Measurements from ENCODE around the gene GPR32.
"Not testable (repeated sequence)": the region's sequence is repeated elsewhere in the genome, so short reads cannot be mapped to it uniquely, and the experiment has no call there.

Gene GPR32

DNA sequence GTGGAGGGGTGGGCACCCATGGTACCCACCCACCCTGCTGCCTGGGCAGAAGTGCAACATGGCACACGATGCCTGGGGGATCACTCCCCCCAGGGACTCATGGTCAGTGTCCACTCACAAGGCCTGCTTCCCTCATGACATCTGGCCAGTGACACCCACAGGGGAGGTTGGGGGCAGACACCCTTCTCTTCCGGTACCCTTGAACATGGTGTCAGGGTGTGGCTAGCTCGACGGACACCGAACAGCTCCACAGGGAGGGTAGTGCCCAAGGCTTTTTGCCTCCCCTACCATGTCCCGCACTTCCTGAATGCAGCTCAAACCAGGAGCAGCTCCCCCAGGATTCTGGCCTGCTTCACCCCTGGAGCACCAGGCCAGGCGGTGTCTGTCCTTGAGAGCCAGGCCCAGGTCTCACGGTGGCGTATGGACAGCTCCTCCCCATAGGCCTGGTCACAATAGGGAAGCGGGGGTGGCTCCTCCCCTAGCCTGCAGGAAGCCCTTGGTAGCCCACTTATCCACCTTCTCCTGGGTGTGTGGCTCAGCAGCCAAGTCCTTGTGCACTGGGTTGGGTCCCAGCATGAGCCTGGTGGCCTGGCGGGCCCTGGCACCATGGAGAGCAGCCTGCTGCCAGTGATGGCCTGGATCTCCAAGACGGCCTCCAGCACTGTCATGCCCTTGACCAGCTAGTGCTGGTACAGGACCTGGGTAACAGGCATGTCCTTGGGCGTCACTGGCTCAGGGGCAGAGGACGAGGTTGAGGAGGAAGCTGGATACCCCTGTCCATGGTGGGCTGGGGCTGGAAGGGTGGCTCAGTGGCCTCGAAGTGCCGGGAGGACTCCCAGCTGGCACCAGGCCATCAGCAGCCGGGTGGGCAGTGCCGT, 27.8 kb downstream of the GPR32 start:
- DNase-seq (ENCODE audit: extremely low read depth in 1 of 2, low read depth in 1 of 2) = no peak

DNA sequence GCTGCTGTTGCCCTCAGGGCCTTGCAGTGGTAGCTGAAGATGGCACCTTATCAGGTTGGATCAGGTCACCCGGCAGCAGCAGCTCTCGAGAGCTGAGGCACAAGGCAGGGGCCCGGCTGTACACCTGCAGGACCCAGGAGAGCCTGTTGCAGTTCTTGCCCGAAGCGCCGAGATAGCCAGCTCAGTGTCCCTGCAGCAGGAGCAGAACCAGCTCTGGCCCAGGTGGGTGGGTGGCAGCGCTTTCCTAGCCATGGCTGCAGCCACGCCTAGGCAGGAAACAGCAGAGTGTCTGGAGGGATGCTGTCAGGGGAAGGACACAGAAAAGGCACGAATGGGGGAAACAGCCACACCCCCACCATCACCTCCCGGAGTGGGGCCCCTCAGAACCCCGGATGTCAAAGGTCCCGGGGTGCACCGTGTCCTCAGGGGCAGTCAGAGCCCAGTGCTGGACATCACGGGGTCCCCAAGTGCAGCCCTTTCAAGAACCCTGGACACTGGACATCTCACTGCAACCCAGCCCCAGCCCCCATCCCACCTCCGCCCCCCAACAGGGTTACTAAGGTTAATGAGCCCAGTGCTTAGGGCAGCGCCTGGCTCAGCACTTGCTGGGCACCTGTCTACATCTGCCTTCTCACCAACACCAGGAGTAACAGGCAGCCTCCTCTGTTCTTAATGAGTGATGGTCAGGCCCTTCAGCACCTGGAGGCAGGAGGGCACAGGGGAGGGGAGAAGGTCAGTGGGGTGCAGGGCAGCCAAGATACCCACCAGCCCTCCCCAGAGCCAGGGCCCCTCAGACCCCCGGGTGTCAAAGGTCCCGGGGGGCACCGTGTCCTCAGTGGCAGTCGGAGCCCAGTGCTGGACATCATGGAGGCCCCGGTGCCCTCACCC, 28.6 kb downstream of the GPR32 start:
- DNase-seq (ENCODE audit: extremely low read depth in 1 of 2, low read depth in 1 of 2) = no peak

DNA sequence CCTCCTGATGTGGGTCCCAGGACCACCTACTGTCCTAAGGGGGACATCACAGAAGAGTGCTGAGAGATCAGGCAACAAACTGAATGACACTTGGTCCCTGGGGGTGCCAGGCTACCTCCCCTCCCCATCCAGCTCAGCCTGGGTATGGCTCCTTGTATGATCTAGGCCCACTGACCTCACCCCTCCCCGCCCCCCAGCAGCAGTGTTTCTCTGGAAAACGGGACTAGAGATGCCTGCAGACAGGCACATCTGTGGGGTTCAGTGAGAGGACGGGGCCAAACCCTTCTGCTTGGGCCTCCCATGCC, 29.2 kb downstream of the GPR32 start:
- DNase-seq (ENCODE audit: extremely low read depth in 1 of 2, low read depth in 1 of 2) = no peak

DNA sequence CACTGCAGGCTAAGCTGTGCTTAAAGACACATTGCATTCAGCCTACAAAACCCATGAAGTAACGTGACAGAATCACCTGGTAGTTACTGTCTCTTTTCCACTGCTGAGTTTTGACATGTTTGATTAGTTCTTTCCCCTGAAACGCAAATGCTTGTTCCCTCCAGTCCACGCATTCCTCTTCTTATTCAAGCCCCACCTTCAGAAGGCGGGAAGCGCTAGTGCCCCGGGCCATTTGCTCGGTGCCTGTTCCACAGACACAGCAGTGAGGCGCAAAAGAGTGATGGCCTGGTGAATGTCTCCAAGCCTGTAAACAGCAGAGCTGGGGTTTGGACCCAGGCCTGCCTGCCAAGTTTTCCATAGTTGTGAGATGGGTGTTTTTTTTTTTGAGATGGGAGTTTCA, 30.8 kb downstream of the GPR32 start:
- DNase-seq (ENCODE audit: extremely low read depth in 1 of 2, low read depth in 1 of 2) = no peak

DNA sequence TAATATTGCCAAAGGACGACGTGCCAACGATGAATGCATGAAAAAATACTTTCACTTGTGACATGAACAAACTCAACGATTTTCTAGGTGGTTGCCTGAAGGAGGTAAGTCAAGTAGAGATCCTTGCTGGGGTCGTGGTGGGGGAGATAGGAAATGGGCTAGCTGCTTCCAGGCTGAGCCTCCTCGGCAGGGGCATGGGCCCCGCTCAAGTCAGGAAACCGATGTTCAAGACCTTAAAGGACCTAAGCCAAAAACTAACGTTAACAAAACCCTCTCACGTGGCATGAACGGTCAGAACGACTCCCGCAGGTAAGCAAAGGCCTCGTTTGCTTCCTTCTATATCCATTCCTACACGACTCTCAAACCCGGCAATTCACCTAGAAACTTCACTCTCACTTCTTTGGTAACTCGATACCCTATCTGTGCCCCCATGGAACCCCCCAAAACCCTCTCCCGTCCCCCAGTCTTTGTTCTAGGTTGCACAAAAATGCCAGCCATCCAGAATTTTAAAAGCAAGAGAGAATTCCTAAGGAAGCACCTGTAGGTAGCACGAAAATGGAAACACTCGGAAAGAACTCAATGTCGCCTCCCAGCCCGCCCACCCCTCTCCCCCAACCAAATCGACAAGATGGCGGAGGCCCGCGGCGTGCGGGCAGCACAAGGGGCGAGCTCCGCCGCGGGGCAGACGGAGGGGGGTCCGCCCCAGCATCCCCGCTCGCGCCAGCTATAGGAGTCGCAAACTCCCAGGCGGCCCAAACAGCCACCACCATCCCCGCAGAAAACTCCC, 33.6 kb downstream of the GPR32 start:
- no peak for DNase-seq (ENCODE audit: extremely low read depth in 1 of 2, low read depth in 1 of 2)

DNA sequence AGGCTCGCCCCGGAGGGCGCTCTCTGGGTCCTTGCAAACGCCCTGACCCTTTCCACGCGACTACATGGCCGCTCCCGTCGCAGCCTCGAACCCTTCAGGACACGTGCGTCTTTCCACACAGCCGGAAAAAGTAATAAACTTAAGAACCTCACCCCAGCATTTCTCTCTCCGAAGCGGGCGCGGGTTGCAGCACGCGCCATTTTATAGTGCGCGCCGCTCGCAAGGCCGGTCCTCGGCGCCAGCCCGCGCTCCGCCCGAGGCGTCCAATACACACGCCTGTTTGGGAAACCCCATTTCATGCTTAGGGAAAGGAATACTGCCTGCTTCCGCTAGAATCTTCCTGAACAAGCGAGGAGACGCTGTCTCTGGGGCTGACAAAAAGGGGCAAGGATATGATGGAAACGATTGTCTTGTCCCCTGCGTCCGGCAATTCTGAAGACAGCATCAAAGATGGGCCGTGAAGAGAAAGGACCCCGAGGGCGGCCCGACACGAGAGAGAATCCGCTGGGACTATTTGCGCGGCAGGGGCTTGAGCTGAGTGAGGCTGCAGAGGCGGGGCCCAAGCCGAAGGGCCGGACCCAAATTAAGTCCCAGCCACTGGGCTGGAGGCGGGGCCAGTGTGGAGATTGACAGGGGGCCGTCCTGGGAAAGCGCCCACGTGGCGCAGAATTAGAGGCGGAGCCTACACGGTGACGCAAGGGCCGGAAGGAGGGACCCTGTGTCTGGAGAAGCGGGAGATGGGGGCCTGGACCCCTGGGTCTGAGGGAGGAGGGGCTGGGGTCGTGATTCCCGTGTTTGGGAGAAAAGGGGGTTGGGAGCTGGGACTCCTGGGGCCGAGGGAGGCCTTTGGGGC, 34.4 kb downstream of the GPR32 start:
- DNase-seq (ENCODE audit: extremely low read depth in 1 of 2, low read depth in 1 of 2) = peak; percentile 93

DNA sequence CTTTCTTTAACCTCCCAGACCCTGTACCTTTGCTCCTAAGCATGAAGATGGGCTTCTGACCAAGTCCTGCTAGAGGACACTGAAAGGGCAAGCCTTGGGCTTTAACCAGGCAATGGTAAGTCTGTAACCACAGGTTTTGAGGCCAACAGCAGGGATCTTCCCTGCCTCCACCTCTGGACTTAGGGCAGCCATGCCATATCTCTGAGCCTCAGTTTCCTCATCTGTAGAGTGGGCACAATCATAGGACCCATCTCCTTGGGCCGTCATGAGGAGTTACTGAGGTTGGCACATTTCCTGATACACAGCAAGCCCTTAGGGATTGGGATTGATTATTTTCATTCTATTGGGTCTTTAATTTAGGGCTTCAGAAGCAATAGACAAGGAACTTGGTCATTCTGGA, 38.6 kb downstream of the GPR32 start:
- DNase-seq (ENCODE audit: extremely low read depth in 1 of 2, low read depth in 1 of 2) = no peak

DNA sequence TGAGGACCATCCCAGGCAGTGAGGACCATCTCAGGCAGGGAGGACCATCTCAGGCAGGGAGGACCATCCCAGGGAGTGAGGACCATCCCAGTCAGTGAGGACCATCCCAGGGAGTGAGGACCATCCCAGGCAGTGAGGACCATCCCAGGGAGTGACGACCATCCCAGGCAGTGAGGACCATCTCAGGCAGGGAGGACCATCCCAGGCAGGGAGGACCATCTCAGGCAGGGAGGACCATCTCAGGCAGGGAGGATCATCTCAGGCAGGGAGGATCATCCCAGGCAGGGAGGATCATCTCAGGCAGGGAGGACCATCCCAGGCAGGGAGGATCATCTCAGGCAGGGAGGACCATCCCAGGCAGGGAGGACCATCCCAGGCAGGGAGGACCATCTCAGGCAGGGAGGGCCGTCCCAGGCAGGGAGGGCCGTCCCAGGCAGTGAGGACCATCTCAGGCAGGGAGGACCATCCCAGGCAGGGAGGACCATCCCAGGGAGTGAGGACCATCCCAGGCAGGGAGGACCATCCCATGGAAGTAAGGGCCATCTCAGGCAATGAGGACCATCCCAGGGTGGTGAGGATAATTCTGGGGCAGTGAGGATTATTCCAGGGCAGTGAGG, 41.5 kb downstream of the GPR32 start:
- DNase-seq (ENCODE audit: extremely low read depth in 1 of 2, low read depth in 1 of 2) = not testable (repeated sequence)

DNA sequence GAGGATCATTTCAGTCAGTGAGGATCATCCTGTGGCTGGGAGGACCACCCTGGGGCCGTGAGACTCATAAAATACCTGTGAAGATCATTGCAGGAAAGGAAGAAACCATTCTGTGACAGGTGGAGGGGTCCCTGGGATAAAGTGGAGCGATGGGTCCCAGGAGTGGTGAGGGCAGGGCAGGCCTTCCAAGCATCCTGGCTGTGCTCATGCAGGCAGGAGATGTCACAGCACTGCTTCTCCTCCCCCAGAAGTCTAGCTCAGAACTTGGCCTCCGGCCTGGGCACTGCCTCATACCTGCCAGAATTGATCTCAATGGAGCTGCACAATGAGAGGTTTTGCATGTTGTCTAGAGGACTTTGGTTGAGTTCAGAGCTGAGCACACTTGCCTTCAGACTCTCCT, 42.2 kb downstream of the GPR32 start:
- no peak for DNase-seq (ENCODE audit: extremely low read depth in 1 of 2, low read depth in 1 of 2)

DNA sequence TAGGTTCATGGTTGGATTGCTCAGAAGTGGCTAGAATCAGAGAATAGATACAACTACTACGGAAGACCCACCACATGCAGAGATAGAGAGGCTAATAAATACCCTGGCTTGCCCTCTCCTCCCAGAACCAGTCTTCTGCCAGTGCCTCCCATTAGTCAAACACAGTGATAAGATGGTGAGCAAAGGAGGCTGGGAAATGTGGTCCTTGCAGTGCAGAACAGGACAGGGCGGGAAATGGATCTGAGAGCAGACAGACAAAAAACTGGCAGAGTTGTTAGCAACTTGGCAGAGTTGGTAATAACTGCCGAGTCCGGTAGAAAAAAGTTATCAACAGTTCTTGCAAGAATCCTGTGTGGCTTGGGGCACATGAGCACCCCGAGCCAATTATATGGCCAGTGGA, 44.6 kb downstream of the GPR32 start:
- DNase-seq (ENCODE audit: extremely low read depth in 1 of 2, low read depth in 1 of 2) = no peak

DNA sequence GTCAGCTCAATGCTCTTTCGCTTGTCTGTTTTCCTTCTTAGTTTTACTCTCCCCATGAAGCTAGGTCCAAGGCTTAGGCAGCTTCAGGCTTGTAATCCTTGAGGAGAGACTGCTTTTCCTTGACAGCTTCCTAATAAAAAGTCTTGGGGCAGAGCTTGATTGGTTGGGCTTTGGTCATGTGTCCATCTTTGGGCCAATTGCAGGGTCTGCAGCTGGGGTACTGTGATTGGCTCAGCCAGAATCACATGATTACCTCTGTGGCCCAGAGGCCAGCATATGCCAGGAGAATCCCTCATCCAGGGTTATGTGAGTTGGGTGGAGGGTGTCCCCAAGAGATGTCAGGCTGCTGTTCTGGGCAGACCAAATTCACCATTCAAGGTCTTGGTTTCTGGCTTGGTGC, 45.2 kb downstream of the GPR32 start:
- DNase-seq (ENCODE audit: extremely low read depth in 1 of 2, low read depth in 1 of 2) = no peak

DNA sequence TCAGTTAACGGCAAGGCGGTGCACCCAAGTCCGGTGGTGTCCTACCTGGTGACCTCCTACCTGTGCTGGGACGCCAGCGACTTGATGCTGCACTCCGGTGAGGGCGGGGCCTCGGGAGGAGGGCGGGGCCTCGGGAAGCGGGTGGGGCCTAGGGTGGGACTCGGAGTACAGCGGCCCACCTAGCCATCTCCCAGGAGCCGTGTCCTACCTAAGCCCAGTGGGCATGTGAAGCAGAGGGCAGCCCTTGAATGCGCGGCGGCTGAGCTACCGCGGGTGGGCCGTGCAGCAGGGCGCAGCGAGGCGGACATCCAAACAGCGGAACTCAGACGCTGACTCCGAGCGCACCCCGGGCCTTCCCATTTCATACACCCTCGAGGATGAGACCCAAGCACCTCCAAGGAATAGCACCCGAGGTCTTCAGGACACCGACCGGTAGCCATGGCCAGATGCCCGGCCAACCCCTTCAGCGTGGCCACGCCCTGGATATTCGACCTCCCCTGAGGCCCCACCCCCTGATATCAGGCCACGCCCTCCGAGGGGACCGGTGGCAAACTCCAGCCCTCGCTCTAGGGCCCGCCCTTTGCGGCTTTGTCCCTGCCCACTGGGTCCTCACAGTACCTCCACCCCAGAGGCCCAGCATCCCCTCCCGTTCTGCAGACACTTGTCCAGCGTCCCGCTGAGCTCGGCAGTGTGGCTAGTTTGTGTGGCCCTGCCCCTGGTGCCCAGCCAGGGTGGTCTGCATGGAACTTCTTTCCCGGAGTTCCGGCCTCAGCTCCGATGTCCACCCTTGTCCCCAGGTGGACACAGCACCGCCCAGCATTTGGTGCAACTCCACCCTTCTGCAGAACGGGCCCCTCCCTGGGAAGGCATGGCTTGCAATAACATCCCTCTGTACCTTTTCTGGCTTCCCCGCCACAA, 47.9 kb downstream of the GPR32 start:
- DNase-seq (ENCODE audit: extremely low read depth in 1 of 2, low read depth in 1 of 2) = peak in 1 of 2 donors; percentile 16

DNA sequence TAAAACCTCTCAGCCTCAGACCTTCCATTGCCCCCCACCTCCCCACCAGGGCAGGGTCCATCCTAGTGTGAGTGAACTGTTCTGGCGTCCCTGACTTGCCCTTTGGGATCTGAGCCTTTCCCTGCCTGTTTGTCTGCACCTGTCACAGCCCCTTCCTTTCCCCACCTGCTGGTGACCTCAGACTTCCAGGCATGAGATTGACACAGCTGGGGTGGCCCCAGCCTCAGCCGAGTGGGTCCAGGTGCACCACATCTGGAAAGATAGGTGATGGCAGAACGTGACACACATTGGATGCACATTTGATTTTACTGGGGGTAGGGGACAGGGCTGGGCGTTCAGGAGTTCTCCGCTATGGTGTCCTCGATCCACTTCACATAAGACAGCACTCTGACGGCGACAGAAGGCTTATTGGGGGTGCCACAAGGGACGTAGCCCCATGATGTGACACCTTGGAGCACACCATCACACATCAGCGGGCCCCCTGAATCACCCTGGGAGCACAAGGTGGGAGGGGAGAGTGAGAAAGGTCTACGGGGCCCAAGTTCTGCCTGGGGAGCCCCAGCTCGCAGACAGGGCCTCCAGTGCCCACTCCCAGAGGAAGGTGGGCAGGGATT, 48.7 kb downstream of the GPR32 start:
- DNase-seq (ENCODE audit: extremely low read depth in 1 of 2, low read depth in 1 of 2) = no peak

DNA sequence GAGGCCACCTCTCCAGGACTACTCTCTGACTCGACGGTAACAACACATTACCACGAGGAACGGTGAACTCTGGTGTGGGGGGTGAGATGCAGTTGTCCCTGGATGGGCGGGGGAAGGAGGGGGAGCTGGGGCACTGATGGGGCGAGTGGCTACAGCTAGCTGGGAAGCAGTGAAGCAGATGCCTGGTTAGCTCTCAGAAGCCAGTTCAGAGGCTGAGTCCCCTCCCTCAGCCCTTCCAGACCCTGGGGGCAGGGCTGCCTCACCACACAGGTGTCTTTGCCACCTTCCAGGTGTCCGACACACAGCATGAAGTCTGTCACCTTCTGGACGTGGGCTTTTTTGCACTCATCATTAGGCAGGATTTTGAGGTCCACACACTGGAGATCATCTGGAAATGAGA, 49.4 kb downstream of the GPR32 start:
- no peak for DNase-seq (ENCODE audit: extremely low read depth in 1 of 2, low read depth in 1 of 2)

DNA sequence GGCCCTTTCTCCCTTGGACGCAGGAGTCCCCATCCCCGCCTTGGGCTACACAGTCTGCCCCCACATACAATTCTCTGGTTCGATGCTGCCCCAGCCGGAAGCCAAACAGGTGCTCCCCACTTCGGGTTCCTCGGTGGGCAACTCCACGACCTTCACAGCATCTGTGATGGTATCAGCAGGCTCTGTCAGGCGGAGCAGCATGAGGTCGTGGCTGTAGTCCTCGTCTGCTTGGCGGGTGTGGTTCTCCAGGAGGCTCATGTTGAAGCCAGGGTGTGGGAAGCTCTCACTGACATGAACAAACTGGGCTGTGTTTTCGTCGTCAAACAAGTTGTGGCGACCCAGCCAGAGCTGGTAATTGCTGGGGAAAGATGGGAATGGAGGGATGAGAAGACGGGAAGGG, 49.8 kb downstream of the GPR32 start:
- no peak for DNase-seq (ENCODE audit: extremely low read depth in 1 of 2, low read depth in 1 of 2)

DNA sequence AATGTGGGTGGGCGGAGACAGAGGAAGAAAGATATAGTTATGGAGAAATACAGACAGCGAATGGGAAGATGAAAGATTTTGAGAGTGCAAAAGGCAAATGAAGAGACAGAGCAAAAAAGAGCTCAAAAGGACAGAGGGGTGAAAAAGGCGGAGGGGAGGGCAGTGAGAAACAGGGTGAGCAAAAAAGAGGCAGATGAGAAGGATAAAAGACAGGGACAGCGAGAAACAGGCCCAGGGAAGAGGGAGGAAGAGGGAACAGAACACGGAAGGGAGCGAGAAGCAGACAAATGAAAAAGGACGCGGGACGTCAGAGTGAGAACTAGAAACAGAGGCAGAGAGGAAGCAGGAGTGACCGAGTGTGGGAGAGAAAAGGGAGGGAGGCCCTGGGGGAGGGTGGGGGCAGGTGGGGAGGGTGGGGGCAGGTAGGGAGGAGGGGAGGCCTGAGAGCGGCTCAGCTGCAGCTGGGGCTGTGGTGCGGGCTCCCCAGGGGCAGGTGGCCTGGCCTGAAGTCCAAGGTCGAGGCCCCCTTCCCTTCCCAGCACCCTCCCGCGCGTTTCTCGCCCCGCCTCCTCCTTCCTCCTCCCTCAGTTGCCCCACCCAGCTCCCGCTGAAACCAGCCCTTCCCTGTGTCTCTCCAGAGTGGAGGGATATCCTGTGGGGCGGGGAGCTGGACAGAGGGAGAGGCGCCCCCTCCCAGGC, 50.4 kb downstream of the GPR32 start:
- DNase-seq (ENCODE audit: extremely low read depth in 1 of 2, low read depth in 1 of 2) = no peak

DNA sequence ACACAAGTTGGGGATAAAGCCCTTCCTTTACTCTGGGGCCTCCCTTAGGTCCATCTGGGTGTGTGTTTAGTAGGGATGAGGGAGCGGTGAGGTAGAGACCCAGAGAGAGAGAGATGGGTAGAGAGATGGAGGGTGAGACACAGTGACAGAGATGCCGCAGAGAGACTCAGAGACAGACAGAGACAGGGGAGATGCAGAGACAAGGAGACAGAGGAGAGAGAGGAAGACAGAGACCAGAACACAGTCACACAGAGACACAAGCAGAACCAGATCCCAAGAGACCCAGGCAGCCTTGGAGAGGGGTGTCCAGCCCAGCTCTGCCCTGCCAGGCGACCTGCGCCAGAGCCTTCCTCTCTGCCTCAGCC, 51.0 kb downstream of the GPR32 start:
- DNase-seq (ENCODE audit: extremely low read depth in 1 of 2, low read depth in 1 of 2) = no peak
